Measurements from ENCODE around the gene MOB2. TPM values are rescaled to one million over a fixed set of nuclear protein-coding genes. Genes with fewer than 3 reads are reported as not detected.

The MOB2 gene
- total RNA-seq, 1 experiment from 2014 or later = 22.7 TPM

DNA sequence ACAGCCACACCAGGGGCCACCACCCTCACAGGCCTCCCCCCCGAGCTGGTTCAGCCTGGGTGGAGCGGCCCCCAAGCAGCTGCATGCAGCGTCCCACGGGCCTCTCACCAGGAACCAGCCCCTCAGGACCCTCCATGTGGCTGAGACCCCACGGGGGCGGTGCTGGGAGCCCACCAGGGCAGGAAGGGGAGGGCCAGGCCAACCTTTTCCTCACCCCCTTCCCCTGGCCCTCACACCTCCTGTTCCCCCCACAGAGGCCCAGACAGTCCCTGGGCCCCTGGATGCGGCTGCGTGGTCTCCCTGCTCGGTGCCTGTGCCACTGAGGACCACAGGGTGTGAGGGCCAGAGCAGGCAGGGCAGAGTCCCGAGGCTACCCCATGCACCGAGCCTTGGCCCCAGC, 46.5 kb downstream of the MOB2 start:
- Histone ChIP-seq H4K5ac (ENCODE audit: insufficient read length, low read depth, low read length) (no peak overlapping the region), H3K56ac (ENCODE audit: insufficient read length, low read depth, low read length) (no peak overlapping the region), H2BK12ac (ENCODE audit: insufficient read length, low read depth, low read length) (no peak overlapping the region), H3K79me2 (ENCODE audit: insufficient read depth, low read length) (no peaks in the 10 kb centered on the region), H3K9me3 (ENCODE audit: control insufficient read depth, low read depth, low read length) (no peaks in the 10 kb centered on the region), H4K20me1 (ENCODE audit: control insufficient read depth, insufficient read depth, insufficient read length) (no peaks in the 10 kb centered on the region), H3K18ac (ENCODE audit: insufficient read length, low read depth, low read length) (no peak overlapping the region), H3K9ac (ENCODE audit: extremely low read depth, insufficient read length, low read length) (no peak overlapping the region), H2BK5ac (ENCODE audit: insufficient read length, low read length) (no peak overlapping the region), H3K23ac (ENCODE audit: insufficient read length, low read depth, low read length) (no peak overlapping the region), H3K23me2 (ENCODE audit: insufficient read length, low read depth, low read length, poor library complexity, severe bottlenecking) (no peaks in the 10 kb centered on the region), H3K79me1 (ENCODE audit: insufficient read depth, low read depth, low read length, poor library complexity, severe bottlenecking) (no peaks in the 10 kb centered on the region), H4K8ac (replicated peaks; ENCODE audit: insufficient read length, low read depth, low read length) (no peak overlapping the region), H3T11ph (ENCODE audit: low read length) (no peak overlapping the region), H3K4me1 (ENCODE audit: insufficient read depth, low read length) (no peaks in the 10 kb centered on the region; the same call in 1 of the 2 replicates), H3K27me3 (ENCODE audit: insufficient read depth, low read length) (no peaks in the 10 kb centered on the region), H2BK120ac (ENCODE audit: low read depth, low read length, poor library complexity, severe bottlenecking) (no peak overlapping the region), H2BK20ac (ENCODE audit: low read depth, low read length, poor library complexity, severe bottlenecking) (no peak overlapping the region), H3K4ac (ENCODE audit: low read depth, low read length) (no peak overlapping the region), H2AFZ (ENCODE audit: low read length) (no peak overlapping the region), H3K14ac (ENCODE audit: insufficient read depth, low read length) (no peak overlapping the region), H2AK5ac (ENCODE audit: insufficient read length, low read length) (no peak overlapping the region), H4K91ac (ENCODE audit: insufficient read length, low read depth, low read length) (no peak overlapping the region), H2BK15ac (ENCODE audit: low read depth, low read length) (no peak overlapping the region), H3K27ac (ENCODE audit: insufficient read length, low read depth, low read length) (no peak overlapping the region), H3K4me2 (ENCODE audit: insufficient read depth, insufficient read length, low read length) (no peak overlapping the region)
- H3K4me1 Mint-ChIP-seq = peaks cover 0 to 3% of the 10 kb centered on the region in 2 experiments; a peak in 1 of 4 replicates
- TF ChIP-seq CTCF (conservative IDR thresholded peaks at IDR 0.05) = no peak
- DNase-seq = no peak
- H3K36me3 Mint-ChIP-seq (ENCODE audit: insufficient read depth in 1 of 3, low read depth in 3 of 3) = peaks cover 5 to 8% (median 5%) of the 10 kb centered on the region in 3 experiments; a peak in 6 of 7 replicates
- WGBS (ENCODE audit: extremely low coverage, insufficient read length, low lambda C conversion rate) = no CpG with 5 or more reads among the region's 11 CpGs
- H3K27ac Mint-ChIP-seq = no peak overlapping the region
- H3K27me3 Mint-ChIP-seq (ENCODE audit: low read depth) = no peaks in the 10 kb centered on the region
- H3K4me3 Mint-ChIP-seq = no peak overlapping the region
- H3K9me3 Mint-ChIP-seq = no peaks in the 10 kb centered on the region
